NT2/D1 (cell line): ENCODE measurements around the gene SIN3B.

Source experiments
- SUZ12 ChIP-seq: IDR thresholded peaks from 2 replicates; pipeline ENCODE4 v1.6.1; 2011; ENCODE audit not compliant: insufficient read length, insufficient read depth; ENCODE audit errors: extremely low read depth
- YY1 ChIP-seq: IDR thresholded peaks from 2 replicates; pipeline ENCODE4 v1.6.1; 2011; ENCODE audit not compliant: insufficient read length, insufficient read depth

- TF ChIP-seq YY1, result no peak
- TF ChIP-seq SUZ12, result no peak
These were observed 33.5 kb upstream of the SIN3B start for GRCh38 chr19:16795731-16796130.
